SK-N-SH treated with all-trans-retinoic acid at 6 μM for 48 hours (cell line): ENCODE measurements around the gene ARSG.

Source experiments
- ARNTL ChIP-seq: fragments of 450-650 bp; formaldehyde crosslinking; IDR thresholded peaks from 2 replicates; pipeline ENCODE4 v1.5.0; 2020; ENCODE audit warnings: low read depth, mild to moderate bottlenecking, moderate library complexity, borderline replicate concordance
- CREB5 ChIP-seq: fragments of 250-450 bp; sonication (Bioruptor Pico); IDR thresholded peaks from 2 replicates; pipeline ENCODE4 v1.5.1; 2020; ENCODE audit warnings: low read depth, mild to moderate bottlenecking, moderate library complexity
- ISL1 ChIP-seq: fragments of 250-450 bp; sonication (Bioruptor Pico); IDR thresholded peaks from 2 replicates; pipeline ENCODE4 v2.1.2; 2022; ENCODE audit warnings: mild to moderate bottlenecking, moderate library complexity
- OSR1 ChIP-seq: fragments of 250-450 bp; sonication (Bioruptor Pico); IDR thresholded peaks from 2 replicates; pipeline ENCODE4 v1.8.0; 2022; ENCODE audit warnings: moderate library complexity, mild to moderate bottlenecking, inconsistent platforms
- POU6F1 ChIP-seq: fragments of 250-450 bp; sonication (Bioruptor Pico); IDR thresholded peaks from 2 replicates; pipeline ENCODE4 v1.8.0; 2021; ENCODE audit warnings: low read depth, mild to moderate bottlenecking, moderate library complexity, borderline replicate concordance
- PPARA ChIP-seq: fragments of 250-450 bp; sonication (Bioruptor Pico); IDR thresholded peaks from 2 replicates; pipeline ENCODE4 v1.5.0; 2020; ENCODE audit warnings: mild to moderate bottlenecking, borderline replicate concordance
- RARB ChIP-seq: fragments of 250-450 bp; sonication (Bioruptor Pico); IDR thresholded peaks from 2 replicates; pipeline ENCODE4 v1.8.0; 2021; ENCODE audit warnings: mild to moderate bottlenecking, moderate library complexity
- SNAI2 ChIP-seq: fragments of 250-450 bp; sonication (Bioruptor Pico); IDR thresholded peaks from 2 replicates; pipeline ENCODE4 v1.5.0; 2020; ENCODE audit warnings: mild to moderate bottlenecking, moderate library complexity
- TCF4 ChIP-seq: fragments of 250-450 bp; sonication (Bioruptor Pico); IDR thresholded peaks from 2 replicates; pipeline ENCODE4 v1.8.0; 2021; ENCODE audit warnings: mild to moderate bottlenecking, moderate library complexity, borderline replicate concordance
- ZFP3 ChIP-seq: fragments of 250-450 bp; sonication (Bioruptor Pico); IDR thresholded peaks from 2 replicates; pipeline ENCODE4 v1.5.0; 2020; ENCODE audit warnings: mild to moderate bottlenecking, moderate library complexity
- ZNF565 ChIP-seq: fragments of 450-650 bp; formaldehyde crosslinking; conservative IDR thresholded peaks from 2 replicates; pipeline ENCODE4 v1.5.0; 2020; ENCODE audit warnings: low read depth, mild to moderate bottlenecking, moderate library complexity
- ZNF70 ChIP-seq: fragments of 450-650 bp; formaldehyde crosslinking; IDR thresholded peaks from 2 replicates; pipeline ENCODE4 v1.5.0; 2020; ENCODE audit warnings: mild to moderate bottlenecking, moderate library complexity
- ZNF8 ChIP-seq: fragments of 450-650 bp; formaldehyde crosslinking; IDR thresholded peaks from 2 replicates; pipeline ENCODE4 v1.5.0; 2020; ENCODE audit warnings: mild to moderate bottlenecking, moderate library complexity
- TF ChIP-seq, protein P1 (sequence below): fragments of 250-450 bp; sonication (Bioruptor Pico); IDR thresholded peaks from 2 replicates; pipeline ENCODE4 v1.8.0; 2020; ENCODE audit warnings: mild to moderate bottlenecking, moderate library complexity, borderline replicate concordance

DNA sequence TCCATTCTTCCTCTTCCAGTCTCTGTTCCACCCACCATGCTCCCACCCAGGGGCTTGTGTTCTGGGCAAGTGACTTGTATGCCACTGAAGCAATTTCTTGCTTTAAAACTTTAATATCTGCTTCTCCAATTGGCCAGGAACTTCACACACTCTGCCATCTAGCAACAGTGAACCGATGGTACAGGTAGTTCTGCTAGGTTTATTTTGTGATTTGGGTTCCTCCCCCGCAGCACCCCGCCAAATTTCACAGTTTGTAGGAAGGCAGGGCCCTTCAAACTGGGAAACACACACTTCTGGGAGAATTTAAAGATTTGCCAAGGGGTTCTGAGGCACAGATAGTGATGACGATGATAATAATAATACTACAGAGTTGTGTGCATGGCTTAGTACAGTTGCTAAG lies 3.3 kb downstream of the ARSG start:
- TF ChIP-seq ZNF8 (CRISPR knock-in tag) = no peak
- no peak for TF ChIP-seq ISL1
- no peak for TF ChIP-seq ZFP3 (CRISPR knock-in tag)
- no peak for TF ChIP-seq ZNF70 (CRISPR knock-in tag)
- no peak for TF ChIP-seq SNAI2 (CRISPR knock-in tag)
- TF ChIP-seq, protein P1, sequence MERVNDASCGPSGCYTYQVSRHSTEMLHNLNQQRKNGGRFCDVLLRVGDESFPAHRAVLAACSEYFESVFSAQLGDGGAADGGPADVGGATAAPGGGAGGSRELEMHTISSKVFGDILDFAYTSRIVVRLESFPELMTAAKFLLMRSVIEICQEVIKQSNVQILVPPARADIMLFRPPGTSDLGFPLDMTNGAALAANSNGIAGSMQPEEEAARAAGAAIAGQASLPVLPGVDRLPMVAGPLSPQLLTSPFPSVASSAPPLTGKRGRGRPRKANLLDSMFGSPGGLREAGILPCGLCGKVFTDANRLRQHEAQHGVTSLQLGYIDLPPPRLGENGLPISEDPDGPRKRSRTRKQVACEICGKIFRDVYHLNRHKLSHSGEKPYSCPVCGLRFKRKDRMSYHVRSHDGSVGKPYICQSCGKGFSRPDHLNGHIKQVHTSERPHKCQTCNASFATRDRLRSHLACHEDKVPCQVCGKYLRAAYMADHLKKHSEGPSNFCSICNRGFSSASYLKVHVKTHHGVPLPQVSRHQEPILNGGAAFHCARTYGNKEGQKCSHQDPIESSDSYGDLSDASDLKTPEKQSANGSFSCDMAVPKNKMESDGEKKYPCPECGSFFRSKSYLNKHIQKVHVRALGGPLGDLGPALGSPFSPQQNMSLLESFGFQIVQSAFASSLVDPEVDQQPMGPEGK (CRISPR knock-in tag) = no peak
- TF ChIP-seq CREB5 (CRISPR knock-in tag) = no peak
- TF ChIP-seq TCF4 (CRISPR knock-in tag) = no peak
- no peak for TF ChIP-seq ARNTL
- TF ChIP-seq PPARA (CRISPR knock-in tag) = no peak
- no peak for TF ChIP-seq OSR1 (CRISPR knock-in tag)
- no peak for TF ChIP-seq RARB
- TF ChIP-seq POU6F1 = no peak
- no peak for TF ChIP-seq ZNF565
